Anterior cingulate cortex (tissue), 58 donors: ENCODE results near the gene FAM78B.

Experiments used
- DNase-seq, 58 donors: peaks; one replicate each; lab custom pipeline; 2025; lab: John Stamatoyannopoulos, UW

The FAM78B gene

GRCh38 chr1:166080277-166080966 is 86.4 kb downstream of the FAM78B start:
- peak in 1 of 58 donors; percentile 5 for DNase-seq

- DNase-seq: no peak
Observed at GRCh38 chr1:166079276-166079675, 87.5 kb downstream of the FAM78B start.

GRCh38 chr1:166073489-166073888 is 93.3 kb downstream of the FAM78B start:
- no peak for DNase-seq

GRCh38 chr1:166069390-166069789 is 97.4 kb downstream of the FAM78B start:
- DNase-seq: no peak

- DNase-seq: no peak
Observed at GRCh38 chr1:166066107-166066506, 100.7 kb downstream of the FAM78B start.

- no peak for DNase-seq
Observed at GRCh38 chr1:166064951-166065350, 101.8 kb downstream of the FAM78B start.

- DNase-seq: peak in 1 of 58 donors; percentile 5
Observed at GRCh38 chr1:166064313-166064926, 102.4 kb downstream of the FAM78B start.

- no peak for DNase-seq
Observed at GRCh38 chr1:166063701-166064100, 103.1 kb downstream of the FAM78B start.

GRCh38 chr1:166062421-166063070 is 104.3 kb downstream of the FAM78B start:
- no peak for DNase-seq

- no peak for DNase-seq
Observed at GRCh38 chr1:166057650-166058049, 109.2 kb downstream of the FAM78B start.

- DNase-seq: no peak
Observed at GRCh38 chr1:166053395-166053794, 113.4 kb downstream of the FAM78B start.

GRCh38 chr1:166040202-166040997 is 126.4 kb downstream of the FAM78B start:
- DNase-seq: no peak

- DNase-seq: no peak
Observed at GRCh38 chr1:166039436-166040201, 127.2 kb downstream of the FAM78B start.

- DNase-seq: no peak
Observed at GRCh38 chr1:166036092-166036491, 130.7 kb downstream of the FAM78B start.

GRCh38 chr1:166032572-166033371 is 134.0 kb downstream of the FAM78B start:
- peak in 25 of 58 donors; percentile 3 to 59 (median 14) for DNase-seq

GRCh38 chr1:166031932-166032571 is 134.7 kb downstream of the FAM78B start:
- DNase-seq: no peak

- DNase-seq: peak in 12 of 58 donors; percentile 1 to 58 (median 4)
Observed at GRCh38 chr1:166029196-166029945, 137.4 kb downstream of the FAM78B start.

- DNase-seq: no peak
Observed at GRCh38 chr1:166026555-166026954, 140.2 kb downstream of the FAM78B start.
